NCI-H460 (cell line): ENCODE results near the gene OR2AG2. TPM values are rescaled to one million over a fixed set of nuclear protein-coding genes. Genes with fewer than 3 reads are reported as not detected.
"Not testable (repeated sequence)": the region's sequence is repeated elsewhere in the genome, so short reads cannot be mapped to it uniquely, and the experiment has no call there.

Experiments
- DNase-seq: peaks from one replicate; pipeline ENCODE4 v3.0.0-alpha.2; 2016; ENCODE audit warnings: low read depth; ENCODE audit errors: extremely low read depth
- polyA plus RNA-seq: library from polyadenylated mRNA; depleted of rRNA; stranded (reverse); fragments of >200 nt; gene quantifications from 2 replicates; pipeline ENCODE4 v1.2.3, GENCODE V29; 2014; cell fraction: nucleus; rRNA removed
- total RNA-seq: library from RNA; depleted of rRNA; stranded (reverse); fragments of >200 nt; shearing (Covaris generic); gene quantifications from 2 replicates; pipeline ENCODE4 v1.2.3, GENCODE V29; 2014; rRNA removed

OR2AG2 gene
- 0.17 TPM in 1 of 2 replicates, not detected in the other for total RNA-seq
- polyA plus RNA-seq = not detected in 2 replicates

GRCh38 chr11:6771926-6772893, at the start of gene OR2AG2:
TSS of gene OR2AG2 (minus strand) at chr11:6771976. CDS start at chr11:6768957, 3,019 bp downstream.
- DNase-seq = no peak

- no peak for DNase-seq
These were observed 47.2 kb upstream of the OR2AG2 start for GRCh38 chr11:6818967-6819366.

- no peak for DNase-seq
These were observed 45.9 kb upstream of the OR2AG2 start for GRCh38 chr11:6817694-6818093.

- DNase-seq = no peak
These were observed 41.9 kb upstream of the OR2AG2 start for GRCh38 chr11:6813656-6814055.

- peak; percentile 29 for DNase-seq
These were observed 40.7 kb upstream of the OR2AG2 start for GRCh38 chr11:6812390-6813005.

GRCh38 chr11:6801075-6801474, 29.3 kb upstream of the OR2AG2 start:
- not testable (repeated sequence) for DNase-seq

- DNase-seq = no peak
These were observed 27.6 kb upstream of the OR2AG2 start, which contains the start of gene OR6A2 for GRCh38 chr11:6799402-6799801. TSS of gene OR6A2 (minus strand) at chr11:6799689. CDS start at chr11:6795708, 3,981 bp downstream.

GRCh38 chr11:6794639-6795038, 22.9 kb upstream of the OR2AG2 start:
- DNase-seq = no peak

GRCh38 chr11:6790546-6790945, 18.8 kb upstream of the OR2AG2 start:
- DNase-seq = no peak

- no peak for DNase-seq
These were observed 10.9 kb upstream of the OR2AG2 start, which contains the start of gene OR2AG1 for GRCh38 chr11:6782720-6783119. TSS of gene OR2AG1 (plus strand) at chr11:6783020. CDS start at chr11:6785038, 2,018 bp downstream.

- DNase-seq = no peak
These were observed 9.1 kb upstream of the OR2AG2 start for GRCh38 chr11:6780829-6781228.

- no peak for DNase-seq
These were observed 6.7 kb upstream of the OR2AG2 start for GRCh38 chr11:6778518-6778917.

- DNase-seq = peak; percentile 27
These were observed 14.3 kb downstream of the OR2AG2 start for GRCh38 chr11:6757373-6757967.

- no peak for DNase-seq
These were observed 15.8 kb downstream of the OR2AG2 start for GRCh38 chr11:6755953-6756347.

- peak; percentile 9 for DNase-seq
These were observed 16.3 kb downstream of the OR2AG2 start for GRCh38 chr11:6755303-6755952.

- DNase-seq = no peak
These were observed 24.6 kb downstream of the OR2AG2 start for GRCh38 chr11:6747097-6747668.

- DNase-seq = no peak
These were observed 25.1 kb downstream of the OR2AG2 start for GRCh38 chr11:6746626-6747025.

GRCh38 chr11:6746086-6746618, 25.6 kb downstream of the OR2AG2 start:
- DNase-seq = no peak

- no peak for DNase-seq
These were observed 26.2 kb downstream of the OR2AG2 start for GRCh38 chr11:6745465-6746015.

- DNase-seq = no peak
These were observed 26.8 kb downstream of the OR2AG2 start for GRCh38 chr11:6745018-6745417.
